ENCODE data around the gene KRTAP5-4. TPM values are rescaled to one million over a fixed set of nuclear protein-coding genes. Genes with fewer than 3 reads are reported as not detected.

The KRTAP5-4 gene
- total RNA-seq, 1 experiment from 2014 or later: not detected

DNA sequence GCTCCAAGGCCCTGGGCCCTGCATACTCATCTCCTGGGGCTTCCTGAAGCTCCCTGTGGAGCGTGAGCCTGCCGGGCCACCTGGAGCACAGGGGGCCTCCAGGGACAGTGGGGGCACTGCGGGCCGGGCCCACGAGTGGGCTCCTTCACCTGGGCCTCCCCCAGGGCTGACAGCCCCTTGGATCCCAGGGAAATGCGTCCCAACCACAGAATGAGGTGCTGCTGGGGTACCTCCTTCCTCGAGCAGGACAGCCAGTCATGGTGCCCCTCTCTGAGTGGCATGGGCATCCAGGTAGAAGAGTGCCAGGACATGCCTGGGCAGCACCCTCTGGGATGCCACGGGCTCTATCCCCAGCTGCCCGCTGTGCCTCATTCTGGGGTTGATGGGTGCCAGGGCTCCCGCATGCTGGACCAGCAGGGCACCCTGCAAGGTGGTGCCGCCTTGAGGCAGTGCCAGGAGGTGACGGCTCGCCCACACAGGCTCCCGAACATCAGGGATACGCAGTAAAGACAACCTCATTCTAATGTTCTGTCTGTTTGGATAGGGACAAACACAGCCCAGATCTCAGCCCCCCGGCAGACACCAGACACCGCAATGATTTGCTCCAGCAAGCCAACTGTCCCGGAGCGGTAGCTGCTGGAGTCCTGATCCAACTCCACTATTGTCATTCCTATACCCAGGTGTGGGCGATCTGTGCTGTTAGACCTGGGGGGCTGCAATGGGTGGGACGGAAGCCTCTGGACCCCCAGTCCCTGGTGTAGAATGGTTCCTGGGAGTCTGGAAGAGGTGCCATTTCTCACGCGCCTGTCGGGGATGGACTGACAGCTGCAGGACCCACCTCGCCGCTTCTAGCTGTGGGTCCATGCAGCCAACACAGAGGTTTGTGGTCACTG is 33.5 kb upstream of the KRTAP5-4 start:
- no peaks in the 10 kb centered on the region for H3K9me2 ChIP-seq (replicated peaks; ENCODE audit: insufficient read depth, low read length)
- no peak overlapping the region for H3K9ac ChIP-seq (ENCODE audit: low read length)
- H2AFZ ChIP-seq (ENCODE audit: low read length): no peak overlapping the region
- H3K4me3 ChIP-seq (ENCODE audit: low read length): no peak overlapping the region
- no peaks in the 10 kb centered on the region for H3K36me3 ChIP-seq (ENCODE audit: insufficient read depth, low read length)
- H4K20me1 ChIP-seq (ENCODE audit: insufficient read depth, low read depth, low read length): no peaks in the 10 kb centered on the region
- H3K4me2 ChIP-seq (ENCODE audit: low read depth, low read length, poor library complexity, severe bottlenecking): no peak overlapping the region
- DNase-seq: no peak
- H3K27me3 ChIP-seq (ENCODE audit: low read length): no peaks in the 10 kb centered on the region
- no peaks in the 10 kb centered on the region for H3K9me3 ChIP-seq (ENCODE audit: low read length)
- no peak overlapping the region for H3K27ac ChIP-seq (ENCODE audit: low read length)
- no peaks in the 10 kb centered on the region for H3K4me1 ChIP-seq (ENCODE audit: low read length)
- no peaks in the 10 kb centered on the region for H3K79me2 ChIP-seq (ENCODE audit: low read length)

DNA sequence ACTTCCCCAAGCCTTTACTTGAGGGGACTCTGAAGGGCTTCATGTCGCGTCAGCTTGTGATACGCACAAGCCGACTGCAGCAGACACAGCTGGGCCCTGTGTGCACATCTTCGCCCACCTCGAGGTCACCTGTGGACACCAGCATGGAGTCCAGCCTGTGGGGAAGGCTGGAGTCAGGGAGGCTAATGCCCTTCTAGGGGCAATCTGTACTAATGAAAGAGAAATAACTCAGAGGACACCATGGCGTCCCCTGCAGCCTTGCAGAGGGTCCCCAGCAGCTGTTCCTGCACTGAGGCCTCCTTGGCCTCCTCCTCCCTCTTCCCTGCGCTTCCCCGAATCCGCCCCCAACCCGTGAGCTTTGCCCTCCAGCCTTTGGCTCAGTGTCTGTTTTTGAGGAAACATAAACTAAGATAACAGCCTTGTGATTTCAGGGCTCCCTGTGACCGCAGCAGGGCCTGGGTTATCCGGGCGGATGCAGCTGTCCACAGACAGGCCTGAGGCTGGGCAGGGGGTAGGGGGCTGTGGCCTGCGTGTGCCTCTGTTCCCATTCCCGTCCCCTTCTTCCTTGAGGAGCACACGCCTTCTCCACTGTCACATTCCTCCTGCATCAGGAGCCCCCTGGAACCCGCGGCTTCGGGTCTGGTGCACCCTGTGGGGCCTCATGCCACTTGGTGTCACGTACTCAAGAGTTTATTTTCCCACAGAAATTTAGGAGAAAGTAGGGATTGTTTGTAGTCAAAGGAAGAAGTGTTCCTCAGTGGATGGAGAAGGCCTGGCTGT is 32.6 kb upstream of the KRTAP5-4 start:
- H3K79me2 ChIP-seq (ENCODE audit: low read length): no peaks in the 10 kb centered on the region
- H2AFZ ChIP-seq (ENCODE audit: low read length): no peak overlapping the region
- no peak overlapping the region for H3K4me3 ChIP-seq (ENCODE audit: low read length)
- no peaks in the 10 kb centered on the region for H3K36me3 ChIP-seq (ENCODE audit: insufficient read depth, low read length)
- no peak overlapping the region for H3K9ac ChIP-seq (ENCODE audit: low read length)
- H3K27me3 ChIP-seq (ENCODE audit: low read length): 0 out of 2 replicates have a peak, but pooled peaks cover 3% of the 10 kb centered on the region
- H3K4me2 ChIP-seq (ENCODE audit: low read depth, low read length, poor library complexity, severe bottlenecking): no peak overlapping the region
- H3K27ac ChIP-seq (ENCODE audit: low read length): no peak overlapping the region
- no peaks in the 10 kb centered on the region for H3K4me1 ChIP-seq (ENCODE audit: low read length)
- no peaks in the 10 kb centered on the region for H4K20me1 ChIP-seq (ENCODE audit: insufficient read depth, low read depth, low read length)
- no peaks in the 10 kb centered on the region for H3K9me2 ChIP-seq (replicated peaks; ENCODE audit: insufficient read depth, low read length)
- no peaks in the 10 kb centered on the region for H3K9me3 ChIP-seq (ENCODE audit: low read length)
- no peak for DNase-seq

DNA sequence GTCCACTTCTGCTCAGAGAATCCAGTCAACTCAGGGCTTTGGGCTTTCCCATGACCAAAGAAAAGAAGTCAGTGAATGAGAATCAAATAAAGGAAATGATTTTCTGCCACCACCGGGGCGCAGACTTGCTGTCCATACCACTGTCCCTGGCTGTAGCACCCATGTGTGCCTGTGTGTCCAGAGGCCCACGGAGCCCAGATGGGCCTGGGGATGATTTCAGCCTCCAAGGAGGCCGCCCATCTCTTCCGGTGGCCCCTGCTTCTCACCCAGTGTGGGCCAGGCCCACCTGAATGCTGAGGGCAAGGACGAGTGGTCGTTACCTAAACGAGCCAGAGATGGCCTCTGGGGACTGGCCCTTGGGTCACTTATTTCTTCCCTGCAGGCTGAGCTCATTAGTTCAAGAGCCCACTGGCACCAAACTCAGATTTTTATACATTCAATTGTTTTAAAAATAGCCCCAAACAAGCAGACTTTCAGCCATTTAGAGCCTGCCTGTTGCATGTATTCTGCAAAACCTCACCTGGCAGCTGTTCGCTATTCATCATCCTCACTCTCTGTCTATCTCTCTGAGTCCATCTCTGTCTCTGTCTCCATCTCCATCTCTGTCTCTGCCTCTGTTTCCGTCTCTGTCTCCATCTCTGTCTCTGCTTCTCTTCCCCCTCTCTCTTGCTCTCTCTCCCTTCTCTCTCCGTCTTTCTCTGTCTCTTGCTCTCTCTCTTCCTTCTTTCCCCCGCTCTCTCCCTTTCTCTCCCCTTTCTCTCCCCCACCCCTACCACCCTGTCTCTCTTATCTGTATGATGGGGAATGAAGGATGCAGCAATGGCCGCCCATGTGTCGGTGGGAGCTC is 31.8 kb upstream of the KRTAP5-4 start:
- no peak overlapping the region for H3K9ac ChIP-seq (ENCODE audit: low read length)
- H3K27ac ChIP-seq (ENCODE audit: low read length): no peak overlapping the region
- H3K9me3 ChIP-seq (ENCODE audit: low read length): no peaks in the 10 kb centered on the region
- no peak overlapping the region for H2AFZ ChIP-seq (ENCODE audit: low read length)
- H3K36me3 ChIP-seq (ENCODE audit: insufficient read depth, low read length): no peaks in the 10 kb centered on the region
- 0 out of 2 replicates have a peak, but pooled peaks cover 3% of the 10 kb centered on the region for H3K27me3 ChIP-seq (ENCODE audit: low read length)
- H3K79me2 ChIP-seq (ENCODE audit: low read length): no peaks in the 10 kb centered on the region
- no peak overlapping the region for H3K4me2 ChIP-seq (ENCODE audit: low read depth, low read length, poor library complexity, severe bottlenecking)
- H3K9me2 ChIP-seq (replicated peaks; ENCODE audit: insufficient read depth, low read length): no peaks in the 10 kb centered on the region
- no peaks in the 10 kb centered on the region for H4K20me1 ChIP-seq (ENCODE audit: insufficient read depth, low read depth, low read length)
- H3K4me1 ChIP-seq (ENCODE audit: low read length): no peaks in the 10 kb centered on the region
- no peak for DNase-seq
- H3K4me3 ChIP-seq (ENCODE audit: low read length): no peak overlapping the region

DNA sequence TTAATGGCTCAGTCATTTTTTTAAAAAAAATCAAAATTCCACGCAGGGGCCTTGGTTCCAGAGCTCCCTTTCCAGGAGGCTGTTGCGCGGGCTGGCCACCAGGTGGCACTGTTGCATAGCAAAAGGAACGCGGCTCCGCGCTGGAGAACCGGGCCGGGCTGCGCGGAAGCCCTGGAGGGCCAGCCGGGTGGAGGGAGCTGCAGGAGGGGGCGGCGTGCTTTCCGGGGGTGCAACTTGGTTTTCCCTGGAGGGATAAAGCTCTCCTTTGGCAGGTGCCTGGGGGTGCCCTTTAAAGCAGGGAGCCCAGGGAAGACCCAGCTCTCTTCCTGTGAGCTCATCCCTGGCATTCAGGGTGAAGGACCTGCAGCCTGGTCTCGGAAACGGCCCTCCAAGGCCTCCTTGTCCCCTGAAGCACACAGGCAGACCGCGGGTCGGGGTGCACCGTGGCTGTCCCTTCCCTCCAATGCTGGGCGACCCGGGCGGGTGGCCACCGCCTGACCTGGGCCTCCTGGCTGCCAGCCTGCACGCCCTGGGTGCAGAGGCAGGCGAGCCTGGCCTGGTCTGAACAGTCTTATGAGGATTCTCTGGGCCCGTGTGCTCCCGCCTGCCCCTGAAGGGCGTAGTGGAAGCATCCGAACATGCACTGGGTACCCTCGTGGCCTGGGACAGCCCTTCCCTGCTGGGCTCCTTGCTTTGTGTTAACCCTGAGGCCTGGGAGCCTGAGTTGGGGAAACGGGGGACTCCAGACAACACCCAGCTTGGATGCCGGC is 31.0 kb upstream of the KRTAP5-4 start:
- peak; percentile 85 for DNase-seq
- Histone ChIP-seq H3K4me2 (ENCODE audit: low read depth, low read length, poor library complexity, severe bottlenecking) (no peak overlapping the region), H2AFZ (ENCODE audit: low read length) (no peak overlapping the region), H3K9ac (ENCODE audit: low read length) (no peak overlapping the region), H3K79me2 (ENCODE audit: low read length) (no peaks in the 10 kb centered on the region), H3K4me3 (ENCODE audit: low read length) (no peak overlapping the region), H3K9me2 (replicated peaks; ENCODE audit: insufficient read depth, low read length) (no peaks in the 10 kb centered on the region), H3K27ac (ENCODE audit: low read length) (no peak overlapping the region), H3K36me3 (ENCODE audit: insufficient read depth, low read length) (no peaks in the 10 kb centered on the region), H3K27me3 (ENCODE audit: low read length) (0 out of 2 replicates have a peak, but pooled peaks cover 3% of the 10 kb centered on the region), H3K4me1 (ENCODE audit: low read length) (no peaks in the 10 kb centered on the region), H3K9me3 (ENCODE audit: low read length) (no peaks in the 10 kb centered on the region), H4K20me1 (ENCODE audit: insufficient read depth, low read depth, low read length) (no peaks in the 10 kb centered on the region)

DNA sequence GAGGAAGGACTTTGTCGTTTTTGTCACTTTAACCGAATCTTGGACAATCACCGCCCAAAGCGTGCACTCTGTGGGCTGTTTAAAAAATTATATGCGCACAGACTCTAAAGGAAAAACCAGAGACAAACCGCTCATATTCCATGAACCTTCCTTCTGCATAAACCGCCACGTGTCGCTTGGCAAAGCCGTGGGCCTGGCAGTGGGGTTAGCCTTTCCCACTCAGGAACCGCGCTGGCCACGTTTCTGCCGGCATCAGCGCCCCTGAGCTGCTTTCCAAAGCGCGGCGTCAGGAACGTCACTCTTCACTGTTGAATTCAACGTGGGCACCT is 30.5 kb upstream of the KRTAP5-4 start:
- DNase-seq: no peak
- Histone ChIP-seq H3K27me3 (ENCODE audit: low read length) (0 out of 2 replicates have a peak, but pooled peaks cover 3% of the 10 kb centered on the region), H2AFZ (ENCODE audit: low read length) (no peak overlapping the region), H3K9ac (ENCODE audit: low read length) (no peak overlapping the region), H3K9me3 (ENCODE audit: low read length) (no peaks in the 10 kb centered on the region), H3K36me3 (ENCODE audit: insufficient read depth, low read length) (no peaks in the 10 kb centered on the region), H3K4me3 (ENCODE audit: low read length) (no peak overlapping the region), H3K79me2 (ENCODE audit: low read length) (no peaks in the 10 kb centered on the region), H4K20me1 (ENCODE audit: insufficient read depth, low read depth, low read length) (no peaks in the 10 kb centered on the region), H3K9me2 (replicated peaks; ENCODE audit: insufficient read depth, low read length) (no peaks in the 10 kb centered on the region), H3K4me1 (ENCODE audit: low read length) (no peaks in the 10 kb centered on the region), H3K27ac (ENCODE audit: low read length) (no peak overlapping the region), H3K4me2 (ENCODE audit: low read depth, low read length, poor library complexity, severe bottlenecking) (no peak overlapping the region)

DNA sequence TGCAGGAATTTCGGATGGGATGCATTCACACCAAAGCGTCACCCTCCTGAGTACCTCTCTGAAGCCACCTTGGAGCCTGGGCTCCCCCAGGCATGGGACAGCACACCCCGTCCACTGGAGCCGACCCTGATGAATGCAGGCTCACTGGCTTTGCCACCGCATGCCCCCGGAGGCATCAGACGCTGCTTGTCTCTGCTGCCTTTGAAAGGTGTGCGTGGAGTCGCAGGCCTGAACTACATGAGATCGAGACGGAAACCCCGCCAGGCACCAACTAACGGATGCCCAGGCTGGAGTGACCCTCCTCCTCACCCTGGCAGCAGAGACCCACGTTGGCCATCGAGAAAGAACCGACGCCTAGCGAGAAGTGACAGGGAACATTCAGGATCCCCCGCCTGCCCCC is 30.1 kb upstream of the KRTAP5-4 start:
- Histone ChIP-seq H2AFZ (ENCODE audit: low read length) (no peak overlapping the region), H3K27ac (ENCODE audit: low read length) (no peak overlapping the region), H3K4me2 (ENCODE audit: low read depth, low read length, poor library complexity, severe bottlenecking) (no peak overlapping the region), H3K4me1 (ENCODE audit: low read length) (no peaks in the 10 kb centered on the region), H3K9me3 (ENCODE audit: low read length) (no peaks in the 10 kb centered on the region), H3K79me2 (ENCODE audit: low read length) (no peaks in the 10 kb centered on the region), H4K20me1 (ENCODE audit: insufficient read depth, low read depth, low read length) (no peaks in the 10 kb centered on the region), H3K9me2 (replicated peaks; ENCODE audit: insufficient read depth, low read length) (no peaks in the 10 kb centered on the region), H3K36me3 (ENCODE audit: insufficient read depth, low read length) (no peaks in the 10 kb centered on the region), H3K9ac (ENCODE audit: low read length) (no peak overlapping the region), H3K27me3 (ENCODE audit: low read length) (0 out of 2 replicates have a peak, but pooled peaks cover 3% of the 10 kb centered on the region), H3K4me3 (ENCODE audit: low read length) (no peak overlapping the region)
- DNase-seq: no peak

DNA sequence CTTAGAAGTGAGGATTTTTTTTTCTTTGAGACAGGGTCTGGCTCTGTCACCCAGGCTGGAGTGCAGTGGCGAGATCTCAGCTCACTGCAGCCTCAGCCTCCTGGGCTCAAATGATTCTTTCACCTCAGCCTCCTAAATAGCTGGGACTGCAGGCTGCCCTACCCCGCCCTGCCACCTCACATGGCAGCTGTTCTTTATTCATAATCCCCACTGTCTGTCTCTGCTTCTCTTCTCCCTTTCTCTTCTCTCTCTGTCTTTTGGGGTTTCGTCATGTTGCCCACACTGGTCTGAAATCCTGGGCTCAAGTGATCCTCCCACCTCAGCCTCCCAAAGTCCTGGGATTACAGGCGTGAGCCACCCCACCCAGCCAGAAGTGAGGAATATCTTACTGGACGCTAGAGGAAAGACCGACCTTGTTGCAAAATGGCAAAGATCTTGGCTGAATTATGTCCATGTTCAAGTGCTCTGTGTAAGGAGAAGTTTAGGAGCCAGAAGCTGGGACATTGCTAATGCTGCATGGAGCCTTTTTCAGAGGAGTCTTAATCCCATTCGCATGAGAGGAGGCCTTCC is 29.6 kb upstream of the KRTAP5-4 start:
- H3K9me2 ChIP-seq (replicated peaks; ENCODE audit: insufficient read depth, low read length): no peaks in the 10 kb centered on the region
- no peaks in the 10 kb centered on the region for H3K9me3 ChIP-seq (ENCODE audit: low read length)
- H3K36me3 ChIP-seq (ENCODE audit: insufficient read depth, low read length): no peaks in the 10 kb centered on the region
- no peaks in the 10 kb centered on the region for H3K79me2 ChIP-seq (ENCODE audit: low read length)
- H3K4me3 ChIP-seq (ENCODE audit: low read length): no peak overlapping the region
- no peaks in the 10 kb centered on the region for H3K4me1 ChIP-seq (ENCODE audit: low read length)
- DNase-seq: no peak
- H3K27me3 ChIP-seq (ENCODE audit: low read length): 0 out of 2 replicates have a peak, but pooled peaks cover 3% of the 10 kb centered on the region
- no peak overlapping the region for H3K27ac ChIP-seq (ENCODE audit: low read length)
- H3K9ac ChIP-seq (ENCODE audit: low read length): no peak overlapping the region
- no peak overlapping the region for H2AFZ ChIP-seq (ENCODE audit: low read length)
- H4K20me1 ChIP-seq (ENCODE audit: insufficient read depth, low read depth, low read length): no peaks in the 10 kb centered on the region
- no peak overlapping the region for H3K4me2 ChIP-seq (ENCODE audit: low read depth, low read length, poor library complexity, severe bottlenecking)
